Measurements from ENCODE around the gene MTO1.
"Not testable (repeated sequence)": the region's sequence is repeated elsewhere in the genome, so short reads cannot be mapped to it uniquely, and the experiment has no call there.

The MTO1 gene

GRCh38 chr6:73461537-73462350, at the start of gene MTO1:
TSS of gene MTO1 (plus strand) at chr6:73461737. CDS start at chr6:73461855, 118 bp downstream.
- in situ Hi-C loops (cut with MboI; ENCODE audit: low sequenced_read_pairs): no loop called here

- in situ Hi-C loops (cut with MboI; ENCODE audit: low sequenced_read_pairs): no loop called here
Measured at GRCh38 chr6:73413102-73413501, 48.4 kb upstream of the MTO1 start.

GRCh38 chr6:73418081-73418741, 43.3 kb upstream of the MTO1 start:
- in situ Hi-C loops (cut with MboI; ENCODE audit: low sequenced_read_pairs): no loop called here

GRCh38 chr6:73421534-73421933, 40.0 kb upstream of the MTO1 start:
- in situ Hi-C loops (cut with MboI; ENCODE audit: low sequenced_read_pairs): no loop called here

- in situ Hi-C loops (cut with MboI; ENCODE audit: low sequenced_read_pairs): no loop called here
Measured at GRCh38 chr6:73435236-73435635, 26.3 kb upstream of the MTO1 start.

- in situ Hi-C loops (cut with MboI; ENCODE audit: low sequenced_read_pairs): no loop called here
Measured at GRCh38 chr6:73443555-73443954, 18.0 kb upstream of the MTO1 start.

GRCh38 chr6:73451223-73452106, 10.1 kb upstream of the MTO1 start:
- in situ Hi-C loops (cut with MboI; ENCODE audit: low sequenced_read_pairs): no loop called here

GRCh38 chr6:73452107-73452461, 9.5 kb upstream of the MTO1 start, which contains the start of gene CGAS:
TSS of gene CGAS (minus strand) at chr6:73452297. CDS start at chr6:73452181, 116 bp downstream.
- in situ Hi-C loops (cut with MboI; ENCODE audit: low sequenced_read_pairs): no loop called here

- in situ Hi-C loops (cut with MboI; ENCODE audit: low sequenced_read_pairs): no loop called here
Measured at GRCh38 chr6:73455865-73456629, 5.5 kb upstream of the MTO1 start.

- in situ Hi-C loops (cut with MboI; ENCODE audit: low sequenced_read_pairs): not testable (repeated sequence)
Measured at GRCh38 chr6:73459474-73459873, 2.1 kb upstream of the MTO1 start.

- in situ Hi-C loops (cut with MboI; ENCODE audit: low sequenced_read_pairs): no loop called here
Measured at GRCh38 chr6:73460056-73460455, 1.5 kb upstream of the MTO1 start.

GRCh38 chr6:73471686-73472290, 10.3 kb downstream of the MTO1 start:
- in situ Hi-C loops (cut with MboI; ENCODE audit: low sequenced_read_pairs): no loop called here

- in situ Hi-C loops (cut with MboI; ENCODE audit: low sequenced_read_pairs): no loop called here
Measured at GRCh38 chr6:73476723-73477122, 15.2 kb downstream of the MTO1 start.

GRCh38 chr6:73477407-73477806, 15.9 kb downstream of the MTO1 start:
- in situ Hi-C loops (cut with MboI; ENCODE audit: low sequenced_read_pairs): no loop called here

- in situ Hi-C loops (cut with MboI; ENCODE audit: low sequenced_read_pairs): no loop called here
Measured at GRCh38 chr6:73481969-73482368, 20.4 kb downstream of the MTO1 start.

- in situ Hi-C loops (cut with MboI; ENCODE audit: low sequenced_read_pairs): no loop called here
Measured at GRCh38 chr6:73484438-73484837, 22.9 kb downstream of the MTO1 start.

GRCh38 chr6:73487473-73487872, 25.9 kb downstream of the MTO1 start:
- in situ Hi-C loops (cut with MboI; ENCODE audit: low sequenced_read_pairs): no loop called here

GRCh38 chr6:73491377-73491776, 29.8 kb downstream of the MTO1 start:
- in situ Hi-C loops (cut with MboI; ENCODE audit: low sequenced_read_pairs): no loop called here

- in situ Hi-C loops (cut with MboI; ENCODE audit: low sequenced_read_pairs): no loop called here
Measured at GRCh38 chr6:73497915-73498314, 36.4 kb downstream of the MTO1 start.

All from HL-60/S4 (cell line).